GM12892 (cell line): ENCODE data around the gene TMEM106C.

Source experiments
- POLR2AphosphoS5 ChIP-seq: IDR thresholded peaks from 2 replicates; pipeline ENCODE4 v1.6.1; 2011; ENCODE audit warnings: low read depth, low read length, control low read depth
- TAF1 ChIP-seq: IDR thresholded peaks from 2 replicates; pipeline ENCODE4 v1.6.1; 2011; ENCODE audit warnings: low read depth, mild to moderate bottlenecking, control low read depth, low read length, borderline replicate concordance

GRCh38 chr12:48008950-48009349 is 45.6 kb downstream of the TMEM106C start:
- TF ChIP-seq POLR2AphosphoS5 (no peak), TAF1 (no peak)
